NCI-H1417 treated with DMSO at 0.1 percent for 48 hours (cell line): ENCODE results near the gene DCUN1D2.
"Not testable (repeated sequence)": the region's sequence is repeated elsewhere in the genome, so short reads cannot be mapped to it uniquely, and the experiment has no call there.

Experiments
- DNase-seq: peaks from one replicate; lab custom pipeline; 2025; lab: John Stamatoyannopoulos, UW

Gene DCUN1D2

DNA sequence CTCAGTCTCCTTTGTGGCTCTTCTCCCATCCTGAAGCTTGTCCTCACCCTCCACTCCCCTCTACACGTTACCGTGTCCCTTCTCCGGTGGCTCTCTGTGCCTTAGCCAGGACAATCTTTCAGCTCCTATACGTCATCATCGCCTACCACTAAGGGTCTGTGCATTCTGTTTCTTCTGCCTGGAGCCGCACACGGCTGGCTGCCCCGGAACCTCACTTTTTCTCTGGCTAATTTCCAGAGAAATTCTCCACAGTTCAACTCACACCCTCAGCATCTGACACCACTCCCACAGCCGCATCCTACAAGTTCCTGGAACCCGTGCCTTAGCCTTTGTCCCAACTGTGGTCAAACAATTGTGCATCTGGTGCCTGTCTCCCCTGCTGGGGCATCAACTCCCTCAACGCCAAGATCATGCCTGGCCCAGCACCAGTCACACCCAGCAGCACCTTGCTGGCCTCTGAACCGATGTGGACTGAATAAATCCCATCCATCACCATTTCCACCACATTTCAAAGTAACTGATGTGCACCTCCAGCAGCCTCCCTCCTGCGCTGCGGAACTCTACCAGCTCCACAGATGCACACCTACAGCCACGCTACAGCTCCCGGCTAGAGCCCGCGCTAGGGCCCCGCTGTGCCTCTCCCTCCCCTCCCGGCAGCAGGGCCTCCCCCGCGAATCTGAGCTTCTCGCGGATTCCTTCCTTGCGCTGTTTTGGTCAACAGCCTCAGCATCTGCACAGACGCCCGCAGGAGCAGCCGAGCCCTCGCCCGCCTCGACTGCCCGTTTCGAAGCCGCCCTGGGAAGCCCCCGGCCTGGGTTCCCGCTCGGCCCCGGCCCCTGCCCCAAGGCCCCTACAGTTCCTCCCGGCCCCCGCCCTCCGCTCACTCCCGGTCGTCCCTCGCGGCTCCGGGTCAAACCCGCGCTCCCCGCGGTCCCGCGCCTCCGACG lies 689 bp downstream of the DCUN1D2 start:
- no peak for DNase-seq

DNA sequence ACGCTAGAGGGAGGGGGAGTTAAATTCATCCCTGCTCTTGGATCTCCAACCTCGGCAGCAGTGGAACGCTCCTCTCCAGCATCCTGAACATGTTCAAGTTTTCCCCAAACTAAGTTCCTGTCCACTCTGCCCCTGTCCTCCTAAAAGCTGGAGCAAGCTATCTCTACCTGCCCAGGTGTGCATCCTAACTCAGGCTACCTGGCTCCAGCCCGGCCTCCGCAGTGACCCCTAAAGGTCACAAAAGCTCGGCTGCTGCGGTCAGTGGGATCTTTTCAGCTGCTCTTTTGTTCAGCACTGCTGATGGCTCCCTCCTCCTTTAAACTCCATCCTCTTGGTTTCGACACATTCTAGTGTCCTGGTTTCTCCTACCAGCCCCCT lies 1.4 kb downstream of the DCUN1D2 start:
- no peak for DNase-seq

DNA sequence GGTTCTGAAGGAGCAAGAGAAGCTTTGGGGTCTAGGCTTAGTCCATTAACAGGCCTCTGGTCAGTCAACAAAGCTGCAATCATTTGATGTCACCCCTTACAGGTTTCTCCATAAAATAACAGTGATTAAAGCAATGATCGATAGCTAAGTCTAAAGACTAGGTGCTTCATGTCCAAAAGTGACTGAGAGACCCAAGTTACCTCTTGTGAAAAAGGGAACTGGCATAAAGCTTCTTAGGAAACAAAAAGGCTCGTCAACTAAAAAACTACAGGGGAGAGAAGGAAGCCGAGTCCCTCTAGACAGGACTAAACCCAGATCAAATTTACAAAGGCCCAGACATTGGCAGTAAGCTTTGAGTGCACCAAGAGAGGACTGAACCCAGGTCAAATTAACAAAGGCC lies 2.2 kb downstream of the DCUN1D2 start:
- DNase-seq: no peak

DNA sequence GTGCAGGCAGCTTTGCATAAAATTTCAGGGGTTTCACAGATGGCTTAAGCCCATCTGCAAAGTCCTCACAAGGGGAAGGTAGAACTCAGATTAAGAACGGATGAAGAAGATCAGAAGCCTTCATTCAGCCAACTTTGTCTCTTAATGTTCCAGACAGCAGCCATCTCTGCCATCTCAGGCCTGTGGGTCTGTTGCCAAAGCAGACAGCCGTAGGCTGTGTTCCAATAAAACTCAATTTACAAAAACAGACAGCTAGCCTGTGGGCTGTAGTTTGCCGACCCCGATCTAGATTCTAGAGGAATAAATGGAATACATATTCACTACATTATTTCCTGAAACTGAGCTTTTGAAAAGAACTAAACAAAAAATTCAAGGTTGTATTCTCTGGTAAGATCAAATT lies 3.8 kb downstream of the DCUN1D2 start:
- no peak for DNase-seq

DNA sequence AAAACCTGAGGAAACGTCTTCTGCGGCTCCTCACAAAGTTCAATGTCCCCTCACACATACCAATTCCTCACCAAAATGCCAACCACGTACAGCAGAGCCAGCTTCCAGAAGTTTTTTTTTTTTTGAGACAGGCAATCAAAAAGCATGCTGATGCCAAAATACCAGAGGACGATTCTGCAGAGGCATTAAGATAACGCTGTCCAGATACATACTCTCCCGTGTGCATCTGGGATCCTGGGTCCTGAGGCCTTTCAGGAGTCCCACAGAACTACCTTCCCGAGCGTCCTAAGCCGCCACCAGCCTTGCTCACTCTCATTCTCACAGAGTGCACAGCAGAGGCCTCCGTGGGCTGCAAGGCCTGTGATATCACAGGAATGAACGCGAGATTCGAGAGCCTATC lies 5.0 kb downstream of the DCUN1D2 start:
- no peak for DNase-seq

DNA sequence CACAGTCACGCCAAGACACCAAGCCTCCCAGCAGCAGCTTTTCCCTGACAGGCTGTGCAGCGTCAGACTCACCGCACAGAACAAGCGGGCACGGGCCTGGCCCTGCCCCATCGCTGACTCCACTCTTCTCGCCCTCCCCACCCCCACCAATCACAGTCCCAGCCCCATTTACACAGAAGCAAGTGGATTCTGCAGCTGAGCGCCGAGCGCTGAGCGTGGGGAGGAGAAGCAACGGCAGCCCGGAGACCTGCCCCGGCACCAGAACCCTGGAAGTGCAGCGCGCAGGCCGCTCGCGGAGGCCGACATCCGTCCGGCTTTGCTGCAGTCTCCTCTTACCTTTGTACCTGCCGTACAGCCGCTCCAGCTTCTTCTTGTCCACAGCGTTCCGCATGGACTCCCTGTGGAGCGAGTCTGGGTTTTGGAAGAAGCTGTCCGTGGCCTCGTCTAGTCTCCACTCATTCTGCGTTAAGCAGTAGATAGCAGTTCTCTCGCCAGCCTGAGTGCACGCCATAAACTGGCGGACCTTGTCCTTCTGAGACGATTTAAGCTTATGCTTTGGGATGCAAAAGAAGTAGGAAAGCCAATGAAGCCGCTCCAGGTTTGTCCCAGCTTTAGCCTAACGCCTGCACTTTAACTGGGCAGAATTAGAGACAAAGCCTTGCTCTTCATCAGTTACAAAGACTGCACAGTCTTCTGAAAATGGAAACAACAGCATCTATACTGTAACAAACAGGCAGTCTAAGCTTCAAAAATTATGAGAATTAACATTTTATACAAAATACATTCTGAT lies 6.8 kb downstream of the DCUN1D2 start:
- no peak for DNase-seq

DNA sequence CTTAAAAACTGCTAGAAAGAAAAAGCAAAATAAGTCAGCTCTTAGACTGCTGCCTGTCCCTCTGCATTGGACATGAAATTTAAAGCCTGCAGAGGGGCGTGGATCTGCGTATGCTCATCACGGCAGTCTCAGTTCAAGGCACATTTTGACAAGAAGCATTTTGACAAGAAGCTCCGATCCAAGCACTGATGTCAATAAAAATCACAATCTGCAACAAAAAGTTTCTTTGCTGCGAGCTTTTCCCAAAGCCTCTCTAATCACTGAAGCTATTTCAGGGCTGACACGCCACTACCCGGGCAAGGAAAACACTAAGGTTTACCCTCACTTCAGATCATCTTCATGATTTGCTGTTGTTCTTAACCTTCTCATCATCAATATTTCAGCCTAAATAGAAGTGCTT lies 7.4 kb downstream of the DCUN1D2 start:
- no peak for DNase-seq

DNA sequence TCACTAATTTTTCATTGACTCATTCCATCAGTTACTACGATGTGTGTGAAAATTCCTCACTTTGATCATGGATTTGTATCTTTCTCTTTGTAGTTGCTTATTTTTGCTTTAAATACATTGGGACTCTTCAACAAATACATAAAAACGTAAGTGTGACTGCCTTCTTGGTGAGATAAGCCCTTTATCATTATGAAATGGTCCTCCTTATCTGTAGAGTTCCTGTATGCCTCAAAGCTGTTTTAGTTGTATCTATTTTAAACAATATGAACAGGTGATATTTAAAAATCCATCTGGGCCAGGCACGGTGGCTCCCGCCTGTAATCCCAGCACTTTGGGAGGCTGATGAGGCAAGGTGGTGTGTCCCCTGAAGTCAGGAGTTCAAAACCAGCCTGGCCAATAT lies 11.3 kb downstream of the DCUN1D2 start:
- no peak for DNase-seq

DNA sequence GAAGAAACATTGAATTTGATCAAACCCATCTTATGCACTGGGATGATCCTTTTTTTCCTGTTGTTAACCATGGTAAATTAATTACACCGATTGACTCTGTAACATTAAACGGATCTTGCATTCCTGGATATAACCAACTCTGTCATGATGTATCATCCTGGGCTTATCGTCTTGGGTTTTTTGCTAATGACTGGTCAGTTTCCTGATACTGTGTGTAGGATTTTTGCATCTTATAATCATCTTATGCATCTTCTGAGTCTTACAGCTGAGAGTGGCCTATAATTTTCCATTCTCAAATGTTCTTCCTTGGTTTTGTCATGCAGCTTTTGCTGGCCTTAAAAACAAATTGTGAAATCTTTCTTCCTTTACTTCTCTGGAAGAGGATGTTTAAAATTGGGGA lies 12.8 kb downstream of the DCUN1D2 start:
- DNase-seq: no peak

DNA sequence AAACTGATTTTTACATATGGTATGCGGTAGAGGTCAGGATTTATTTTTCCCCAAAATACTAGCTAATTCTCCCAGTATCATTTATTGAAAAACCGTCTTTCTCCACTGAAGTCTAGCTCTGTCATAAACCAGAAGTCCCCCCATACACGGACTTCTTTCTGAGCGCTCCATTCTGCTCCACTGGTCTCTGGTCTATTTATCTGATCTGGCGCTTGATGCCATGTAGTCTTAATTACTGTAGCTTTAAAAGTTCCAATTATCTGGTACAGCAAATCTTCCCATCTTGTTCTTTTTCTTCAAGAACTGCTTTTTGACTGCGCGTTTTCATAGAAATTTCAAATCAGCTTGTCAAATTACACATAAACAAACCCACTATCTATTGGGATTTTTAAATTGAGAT lies 13.7 kb downstream of the DCUN1D2 start:
- no peak for DNase-seq

DNA sequence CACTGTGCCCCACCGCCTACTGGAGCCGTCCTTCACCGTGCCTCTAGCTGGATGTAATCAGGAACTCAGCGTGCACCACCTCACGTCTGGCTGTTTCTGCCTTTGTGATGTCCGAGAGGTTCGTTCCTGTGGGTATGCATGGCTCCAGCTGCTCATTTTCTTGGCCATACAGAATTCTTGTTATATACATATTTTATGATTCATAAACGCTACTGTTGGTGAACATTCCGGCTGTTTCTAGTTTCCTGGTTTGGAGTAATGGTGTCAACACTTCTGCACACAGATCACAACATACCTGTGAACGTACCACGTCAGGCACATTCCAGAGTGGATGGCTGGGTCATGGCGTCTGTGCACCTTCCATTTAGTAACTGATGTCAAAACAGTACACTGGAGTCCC lies 14.6 kb downstream of the DCUN1D2 start:
- DNase-seq: no peak

DNA sequence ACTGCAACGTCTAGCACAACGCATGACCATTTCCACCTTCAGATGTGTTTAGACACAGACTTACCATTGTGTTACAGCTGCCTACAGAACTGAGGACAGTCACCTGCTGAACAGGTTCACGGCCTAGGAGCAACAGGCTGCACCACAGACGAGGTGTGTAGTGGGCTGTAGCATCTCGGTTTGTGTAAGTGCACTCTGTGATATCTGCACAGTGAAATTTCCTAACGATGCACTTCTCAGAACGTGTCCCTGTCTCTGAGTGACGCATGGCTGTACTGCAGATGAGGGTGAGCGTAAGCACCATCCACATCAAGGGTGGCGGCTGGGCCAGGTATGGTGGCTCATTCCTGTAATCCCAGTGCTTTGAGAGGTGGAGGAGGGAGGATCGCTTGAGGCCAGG lies 15.2 kb downstream of the DCUN1D2 start:
- DNase-seq: no peak

DNA sequence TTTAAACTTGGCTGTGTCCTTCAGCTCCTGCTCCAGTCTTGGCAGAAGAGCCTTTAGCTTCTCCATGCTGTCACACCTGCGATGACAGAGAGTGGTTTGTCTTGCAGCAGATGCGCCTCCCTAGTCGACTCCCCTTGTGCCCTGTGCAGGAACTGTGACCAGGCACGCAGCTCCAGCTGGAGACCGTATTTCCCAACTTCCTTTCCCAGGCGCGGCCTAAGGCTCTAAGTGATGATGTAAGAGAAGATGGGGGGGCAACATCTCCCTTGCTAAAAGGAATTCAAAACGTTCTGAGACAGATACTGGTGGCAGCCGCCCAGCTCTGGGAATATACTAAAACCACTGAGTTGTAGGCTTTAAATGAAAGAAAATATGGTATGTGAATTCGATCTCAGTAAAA lies 16.3 kb downstream of the DCUN1D2 start:
- no peak for DNase-seq

DNA sequence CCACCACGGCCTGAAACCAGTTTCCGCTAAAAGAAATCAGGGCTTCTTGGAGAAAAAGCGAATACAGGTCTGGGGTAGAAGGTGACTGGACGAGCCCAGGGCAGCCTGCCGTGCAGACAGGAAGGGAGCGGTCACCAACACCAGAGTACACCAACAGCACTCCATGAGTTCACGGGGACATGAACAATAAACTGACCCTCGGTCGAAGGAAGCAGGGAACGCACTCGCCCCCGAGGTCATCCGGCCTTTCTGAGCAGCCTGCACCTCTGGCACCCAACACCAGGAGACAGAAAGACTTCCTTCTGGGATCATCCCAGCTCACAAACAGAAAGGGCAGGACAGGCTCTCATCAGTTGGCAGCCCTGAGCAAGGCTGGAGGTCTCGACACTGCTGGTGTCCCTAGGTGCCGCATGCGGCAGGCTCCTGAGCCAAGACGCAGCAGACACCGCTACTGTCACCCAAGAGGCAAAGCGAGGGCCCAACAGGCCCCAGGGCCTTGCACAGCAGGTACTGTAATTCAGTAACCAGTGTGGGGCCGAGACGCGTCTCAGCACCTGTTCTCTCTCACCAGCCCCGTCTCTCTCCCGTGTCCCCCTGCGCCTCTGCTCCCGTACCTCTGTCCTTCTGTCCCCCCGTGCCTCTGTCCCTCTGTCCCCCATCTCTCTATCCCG lies 18.0 kb downstream of the DCUN1D2 start:
- no peak for DNase-seq

DNA sequence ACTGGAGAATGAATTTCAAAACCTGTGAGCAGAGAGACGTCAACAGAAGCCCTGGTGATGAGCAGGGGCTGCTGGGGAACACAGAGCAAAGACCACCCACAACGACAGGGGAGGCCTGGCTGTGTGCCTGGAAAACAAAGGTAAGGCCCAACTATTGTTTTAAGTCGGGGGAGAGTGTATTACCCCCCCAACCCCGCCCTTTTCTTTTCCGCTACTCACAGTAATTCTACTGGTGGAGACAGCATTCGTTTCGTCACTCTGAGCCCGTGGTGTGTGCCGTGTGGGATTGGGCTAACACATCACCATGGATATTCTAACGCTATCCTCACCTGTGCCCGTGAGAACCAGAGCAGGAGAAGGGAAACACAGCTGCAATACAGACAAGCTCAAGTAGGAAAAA lies 18.7 kb downstream of the DCUN1D2 start:
- no peak for DNase-seq

DNA sequence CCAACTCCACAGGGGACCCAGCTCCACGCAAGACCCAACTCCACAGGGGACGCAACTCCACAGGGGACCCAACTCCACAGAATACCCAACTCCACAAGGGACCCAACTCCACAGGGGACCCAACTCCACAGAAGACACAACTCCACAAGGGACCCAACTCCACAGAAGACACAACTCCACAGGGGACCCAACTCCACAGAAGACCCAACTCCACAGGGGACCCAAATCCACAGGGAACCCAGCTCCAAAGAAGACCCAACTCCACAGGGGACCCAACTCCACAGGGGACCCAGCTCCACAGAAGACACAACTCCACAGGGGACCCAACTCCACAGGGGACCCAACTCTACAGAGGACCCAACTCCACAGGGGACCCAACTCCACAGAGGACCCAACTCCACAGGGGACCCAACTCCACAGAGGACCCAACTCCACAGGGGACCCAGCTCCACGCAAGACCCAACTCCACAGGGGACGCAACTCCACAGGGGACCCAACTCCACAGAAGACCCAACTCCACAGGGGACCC lies 19.8 kb downstream of the DCUN1D2 start:
- not testable (repeated sequence) for DNase-seq

DNA sequence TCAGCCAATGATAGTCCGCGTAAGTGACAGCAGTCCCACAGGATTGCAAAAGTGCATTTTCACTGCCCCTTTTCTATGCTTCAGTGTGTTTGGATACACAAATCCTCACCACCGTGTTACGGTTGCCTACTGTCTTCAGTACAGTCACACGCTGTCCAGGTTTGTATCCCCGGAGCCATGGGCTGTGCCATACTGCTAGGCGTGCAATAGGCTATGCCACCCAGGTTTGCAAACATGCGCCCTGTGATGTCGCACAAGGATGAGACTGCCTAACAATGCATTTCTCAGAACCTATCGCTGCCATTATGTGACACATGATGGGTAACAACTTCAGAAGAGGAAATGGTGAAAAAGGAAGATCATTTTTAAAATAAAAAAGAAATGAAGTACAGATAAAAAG lies 20.4 kb downstream of the DCUN1D2 start:
- DNase-seq: no peak

DNA sequence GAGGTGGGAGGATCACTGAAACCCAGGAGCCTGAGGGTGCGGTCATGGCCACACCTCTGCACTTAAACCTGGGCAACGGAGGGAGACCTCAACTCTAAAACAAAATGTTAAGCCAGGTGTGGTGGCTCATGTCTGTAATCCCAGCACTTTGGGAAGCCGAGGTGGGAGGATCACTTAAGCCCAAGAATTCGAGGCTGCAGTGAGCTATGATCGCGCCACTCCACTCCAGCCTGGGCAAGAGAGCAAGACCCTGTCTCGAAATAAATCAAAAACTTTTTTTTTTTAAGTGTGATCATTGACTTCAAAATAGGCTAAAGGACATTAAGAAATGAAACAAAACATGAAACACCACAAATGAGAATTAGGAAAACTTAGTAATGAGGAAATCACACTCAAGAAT lies 20.9 kb downstream of the DCUN1D2 start:
- no peak for DNase-seq

DNA sequence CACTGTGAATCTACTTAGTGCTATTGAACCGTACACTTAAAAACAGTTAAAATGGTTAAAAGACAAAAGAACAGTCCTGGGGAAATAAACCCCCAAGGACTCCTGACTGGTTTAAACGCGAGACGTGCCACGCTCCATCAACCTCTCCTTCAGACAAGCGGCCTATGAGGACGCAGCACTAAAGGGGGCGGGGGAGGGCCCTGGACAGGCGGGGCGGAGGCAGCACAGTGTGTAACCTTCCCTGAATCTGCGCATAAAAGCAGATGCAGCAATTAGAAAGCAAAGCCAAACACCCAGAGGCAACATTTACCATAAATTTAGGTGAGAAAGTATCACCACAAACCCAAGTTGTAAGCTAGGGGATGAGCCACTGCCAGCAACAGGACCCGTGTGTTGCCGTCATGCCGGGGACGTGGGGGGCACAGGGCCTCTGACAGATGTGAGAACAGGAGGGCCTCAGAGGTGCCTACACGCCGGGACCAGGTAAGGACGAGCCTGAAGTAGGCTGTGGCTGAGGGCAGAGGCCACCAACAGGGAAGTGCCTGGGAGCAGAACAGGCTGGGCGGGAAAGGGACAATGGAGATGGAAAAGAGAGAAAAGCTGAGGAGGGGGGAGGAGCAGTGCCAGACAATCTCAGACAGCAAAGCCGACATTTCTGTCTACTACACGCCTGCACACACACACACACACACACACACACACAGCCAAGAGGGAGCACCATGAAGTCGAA lies 21.9 kb downstream of the DCUN1D2 start:
- no peak for DNase-seq

DNA sequence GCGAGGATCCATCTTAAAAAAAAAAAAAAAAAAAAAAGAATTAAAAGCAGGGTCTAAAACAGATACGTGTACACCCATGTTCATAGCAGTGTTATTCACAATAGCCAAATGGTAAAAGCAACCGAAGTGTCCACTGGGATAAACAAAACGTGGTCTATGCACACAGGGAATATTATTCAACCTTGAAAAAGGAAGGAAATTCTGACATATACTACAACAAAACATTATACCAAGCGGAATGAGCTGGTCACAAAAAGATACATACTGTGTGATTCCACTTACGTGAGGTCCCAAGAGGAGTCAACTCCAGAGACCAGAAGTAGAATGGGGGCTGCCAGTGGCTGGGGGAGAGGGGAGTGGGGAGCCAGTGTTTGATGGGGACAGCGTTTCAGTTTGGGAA lies 22.5 kb downstream of the DCUN1D2 start:
- DNase-seq: no peak

DNA sequence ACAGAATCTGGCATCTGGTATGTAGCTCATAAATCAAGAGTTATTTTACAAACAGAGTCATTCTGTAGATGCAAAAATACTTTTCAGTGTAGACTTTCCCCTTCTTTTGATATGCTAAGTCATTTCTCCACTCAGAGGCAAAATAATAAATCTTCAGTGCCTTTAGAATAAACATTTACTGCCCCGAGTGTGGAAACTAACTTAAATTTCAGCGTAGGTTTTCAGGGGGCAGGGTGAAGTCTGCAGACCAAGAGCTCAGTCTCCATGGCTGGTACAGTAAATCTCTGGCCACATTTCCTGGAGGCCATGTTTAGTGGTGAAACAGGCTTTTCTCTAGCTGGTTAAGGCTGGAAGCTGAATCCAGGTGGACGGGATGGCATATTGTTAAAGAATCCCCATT lies 24.1 kb downstream of the DCUN1D2 start:
- no peak for DNase-seq

DNA sequence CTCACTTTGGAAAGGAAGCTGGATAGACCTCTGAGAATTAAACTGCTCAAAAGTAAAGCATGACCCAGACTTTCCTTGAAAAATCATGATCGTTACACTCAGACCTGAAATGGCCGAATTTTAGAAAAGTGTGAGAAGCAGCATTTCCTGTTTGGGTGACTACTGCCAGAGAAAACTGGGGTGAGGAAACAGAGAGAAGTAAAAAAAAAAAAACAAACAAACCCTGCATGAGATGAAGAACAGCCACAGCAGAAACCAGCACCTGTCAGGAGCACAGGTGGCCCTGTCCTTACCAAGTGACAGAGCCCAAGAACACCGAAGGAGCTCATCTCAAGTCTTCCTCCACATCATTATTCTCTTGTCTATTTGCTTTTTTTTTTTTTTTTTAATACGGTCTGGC lies 25.2 kb downstream of the DCUN1D2 start:
- no peak for DNase-seq
